ENCODE measurements around the gene SELENOO. TPM values are rescaled to one million over a fixed set of nuclear protein-coding genes. Genes with fewer than 3 reads are reported as not detected.

SELENOO gene
- total RNA-seq, 1 experiment from 2014 or later: 29.6 TPM

DNA sequence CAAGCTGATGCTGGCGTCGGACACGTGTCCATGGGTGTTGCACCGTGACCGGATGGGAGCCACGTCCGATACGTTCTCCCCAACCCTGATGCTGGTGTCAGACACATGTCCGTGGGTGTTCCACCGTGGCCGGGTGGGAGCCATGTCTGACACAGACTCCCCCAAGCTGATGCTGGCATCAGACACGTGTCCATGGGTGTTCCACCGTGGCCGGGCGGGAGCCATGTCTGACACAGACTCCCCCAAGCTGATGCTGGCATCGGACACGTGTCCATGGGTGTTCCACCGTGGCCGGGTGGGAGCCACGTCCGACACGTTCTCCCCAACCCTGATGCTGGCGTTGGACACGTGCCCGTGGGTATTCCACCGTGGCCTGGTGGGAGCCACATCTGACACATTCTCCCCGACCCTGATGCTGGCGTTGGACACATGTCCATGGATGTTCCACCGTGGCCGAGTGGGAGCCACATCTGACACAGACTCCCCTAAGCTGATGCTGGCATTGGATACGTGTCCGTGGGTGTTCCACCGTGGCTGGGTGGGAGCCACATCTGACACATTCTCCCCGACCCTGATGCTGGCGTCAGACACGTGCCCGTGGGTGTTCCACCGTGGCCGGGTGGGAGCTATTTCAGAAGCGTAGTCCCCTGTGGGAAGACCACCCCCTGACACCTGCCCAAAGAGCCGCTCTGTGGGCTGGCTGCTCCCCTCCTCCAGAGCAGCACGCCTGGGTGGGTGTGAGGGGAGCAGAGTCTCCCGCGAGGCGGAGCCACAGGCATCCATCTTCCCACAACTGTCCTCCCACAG lies 20.0 kb downstream of the SELENOO start:
- Histone ChIP-seq H4K20me1 (ENCODE audit: insufficient read depth) (no peaks in the 10 kb centered on the region), H3K4me1 (ENCODE audit: control insufficient read depth in 1 of 2, insufficient read depth in 2 of 2, low read length in 2 of 2) (peaks cover 0 to 8% of the 10 kb centered on the region in 2 experiments; a peak in 3 of 4 replicates), H3K9me2 (ENCODE audit: insufficient read depth) (no peaks in the 10 kb centered on the region), H3K4me3 (replicated peaks in 1 of 2; ENCODE audit: low read depth in 1 of 2, low read length in 2 of 2) (no peak overlapping the region), H3K9me3 (ENCODE audit: control insufficient read depth in 1 of 2, insufficient read depth in 1 of 2, low read depth in 1 of 2, low read length in 2 of 2) (no peaks in the 10 kb centered on the region), H3K79me2 (ENCODE audit: insufficient read depth, low read length) (no peaks in the 10 kb centered on the region), H3K27ac (ENCODE audit: low read depth, low read length) (no peak overlapping the region; the same call in 1 of the 2 replicates), H3K36me3 (ENCODE audit: control insufficient read depth in 1 of 2, insufficient read depth in 2 of 2, low read length in 2 of 2) (peaks cover 30 to 50% of the 10 kb centered on the region in 2 experiments; a peak in 3 of 4 replicates), H3K27me3 (ENCODE audit: insufficient read depth, low read length) (no peaks in the 10 kb centered on the region), H3K9ac (ENCODE audit: low read length) (no peak overlapping the region), H3K4me2 (ENCODE audit: low read length) (no peak overlapping the region), H2AFZ (ENCODE audit: low read depth, low read length, poor library complexity, severe bottlenecking) (no peak overlapping the region)
- TF ChIP-seq RAD21 (IDR thresholded peaks at IDR 0.05; ENCODE audit: low read depth): no peak
- TF ChIP-seq, protein P1, sequence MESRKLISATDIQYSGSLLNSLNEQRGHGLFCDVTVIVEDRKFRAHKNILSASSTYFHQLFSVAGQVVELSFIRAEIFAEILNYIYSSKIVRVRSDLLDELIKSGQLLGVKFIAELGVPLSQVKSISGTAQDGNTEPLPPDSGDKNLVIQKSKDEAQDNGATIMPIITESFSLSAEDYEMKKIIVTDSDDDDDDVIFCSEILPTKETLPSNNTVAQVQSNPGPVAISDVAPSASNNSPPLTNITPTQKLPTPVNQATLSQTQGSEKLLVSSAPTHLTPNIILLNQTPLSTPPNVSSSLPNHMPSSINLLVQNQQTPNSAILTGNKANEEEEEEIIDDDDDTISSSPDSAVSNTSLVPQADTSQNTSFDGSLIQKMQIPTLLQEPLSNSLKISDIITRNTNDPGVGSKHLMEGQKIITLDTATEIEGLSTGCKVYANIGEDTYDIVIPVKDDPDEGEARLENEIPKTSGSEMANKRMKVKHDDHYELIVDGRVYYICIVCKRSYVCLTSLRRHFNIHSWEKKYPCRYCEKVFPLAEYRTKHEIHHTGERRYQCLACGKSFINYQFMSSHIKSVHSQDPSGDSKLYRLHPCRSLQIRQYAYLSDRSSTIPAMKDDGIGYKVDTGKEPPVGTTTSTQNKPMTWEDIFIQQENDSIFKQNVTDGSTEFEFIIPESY (IDR thresholded peaks at IDR 0.05; ENCODE audit: extremely low read depth, insufficient replicate concordance, low read length): no peak
- no peak for TF ChIP-seq SRF (IDR thresholded peaks at IDR 0.05; ENCODE audit: low read depth)
- TF ChIP-seq ZFX (IDR thresholded peaks at IDR 0.05): no peak
- TF ChIP-seq CBX3 (IDR thresholded peaks at IDR 0.05; ENCODE audit: low read depth): no peak
- TF ChIP-seq, protein P2, sequence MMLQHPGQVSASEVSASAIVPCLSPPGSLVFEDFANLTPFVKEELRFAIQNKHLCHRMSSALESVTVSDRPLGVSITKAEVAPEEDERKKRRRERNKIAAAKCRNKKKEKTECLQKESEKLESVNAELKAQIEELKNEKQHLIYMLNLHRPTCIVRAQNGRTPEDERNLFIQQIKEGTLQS (IDR thresholded peaks at IDR 0.05): no peak
- TF ChIP-seq, protein P3, sequence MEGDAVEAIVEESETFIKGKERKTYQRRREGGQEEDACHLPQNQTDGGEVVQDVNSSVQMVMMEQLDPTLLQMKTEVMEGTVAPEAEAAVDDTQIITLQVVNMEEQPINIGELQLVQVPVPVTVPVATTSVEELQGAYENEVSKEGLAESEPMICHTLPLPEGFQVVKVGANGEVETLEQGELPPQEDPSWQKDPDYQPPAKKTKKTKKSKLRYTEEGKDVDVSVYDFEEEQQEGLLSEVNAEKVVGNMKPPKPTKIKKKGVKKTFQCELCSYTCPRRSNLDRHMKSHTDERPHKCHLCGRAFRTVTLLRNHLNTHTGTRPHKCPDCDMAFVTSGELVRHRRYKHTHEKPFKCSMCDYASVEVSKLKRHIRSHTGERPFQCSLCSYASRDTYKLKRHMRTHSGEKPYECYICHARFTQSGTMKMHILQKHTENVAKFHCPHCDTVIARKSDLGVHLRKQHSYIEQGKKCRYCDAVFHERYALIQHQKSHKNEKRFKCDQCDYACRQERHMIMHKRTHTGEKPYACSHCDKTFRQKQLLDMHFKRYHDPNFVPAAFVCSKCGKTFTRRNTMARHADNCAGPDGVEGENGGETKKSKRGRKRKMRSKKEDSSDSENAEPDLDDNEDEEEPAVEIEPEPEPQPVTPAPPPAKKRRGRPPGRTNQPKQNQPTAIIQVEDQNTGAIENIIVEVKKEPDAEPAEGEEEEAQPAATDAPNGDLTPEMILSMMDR (IDR thresholded peaks at IDR 0.05 in 2 of 3, conservative IDR thresholded peaks at IDR 0.05 in 1 of 3; ENCODE audit: borderline replicate concordance in 1 of 3, insufficient read depth in 1 of 3, low read depth in 2 of 3, low read length in 2 of 3): no peak
- TF ChIP-seq EZH2 (IDR thresholded peaks at IDR 0.05): no peak
- no peak for TF ChIP-seq CEBPB (IDR thresholded peaks at IDR 0.05; ENCODE audit: low read depth)
- BruUV-seq (replicated peaks): no TSS peak
- intact Hi-C loops (cut with micrococcal nuclease): no loop called here
- ATAC-seq (no peak), DNase-seq (ENCODE audit: low read depth, low spot score) (no peak)
- ChIA-PET POLR2A (no interaction called here), RAD21 (ENCODE audit: low non-redundant PET in 1 of 2, low total read pairs in 2 of 2, uncharacterized antibody in 2 of 2, unreplicated experiment in 2 of 2) (no interaction called here), CTCF (no interaction called here)

Measured in HCT116 (cell line).